ENCODE results near the gene NASP.

- TF ChIP-seq POLR2AphosphoS5 (IDR thresholded peaks at IDR 0.05; ENCODE audit: borderline replicate concordance, low read depth, low read length): no peak
- no peak for TF ChIP-seq EZH2 (IDR thresholded peaks at IDR 0.05)
Measured at GRCh38 chr1:45619149-45619921, 35.5 kb downstream of the NASP start.

Data from SK-N-MC (cell line).